Cerebellar cortex (tissue), 1 donor: Measurements from ENCODE around the gene CLIP4.
"Not testable (repeated sequence)": the region's sequence is repeated elsewhere in the genome, so short reads cannot be mapped to it uniquely, and the experiment has no call there.

Source experiments
- DNase-seq: peaks from one replicate; pipeline ENCODE4 v3.0.0-alpha.2; 2015; ENCODE audit warnings: low spot score

Gene CLIP4

GRCh38 chr2:29114946-29115609, at the start of gene CLIP4:
TSS of gene CLIP4 (plus strand) at chr2:29115415. CDS start at chr2:29121389, 5,974 bp downstream.
- peak; percentile 46 for DNase-seq

GRCh38 chr2:29066271-29066860, 48.8 kb upstream of the CLIP4 start:
- no peak for DNase-seq

GRCh38 chr2:29066997-29067605, 48.1 kb upstream of the CLIP4 start:
- no peak for DNase-seq

GRCh38 chr2:29068513-29068912, 46.7 kb upstream of the CLIP4 start:
- DNase-seq, result no peak

GRCh38 chr2:29070526-29070925, 44.7 kb upstream of the CLIP4 start:
- no peak for DNase-seq

GRCh38 chr2:29071032-29071975, 43.9 kb upstream of the CLIP4 start:
- DNase-seq, result no peak

GRCh38 chr2:29072251-29072650, 43.0 kb upstream of the CLIP4 start:
- no peak for DNase-seq

GRCh38 chr2:29072971-29073725, 42.1 kb upstream of the CLIP4 start:
- DNase-seq, result no peak

- no peak for DNase-seq
Observed at GRCh38 chr2:29073933-29074332, 41.3 kb upstream of the CLIP4 start.

GRCh38 chr2:29074411-29074810, 40.8 kb upstream of the CLIP4 start, which contains the start of gene PCARE:
TSS of gene PCARE (minus strand) at chr2:29074523. CDS start at chr2:29074261, 262 bp downstream.
- DNase-seq, result no peak

GRCh38 chr2:29075894-29076705, 39.1 kb upstream of the CLIP4 start:
- peak; percentile 22 for DNase-seq

- no peak for DNase-seq
Observed at GRCh38 chr2:29079887-29080286, 35.3 kb upstream of the CLIP4 start.

- DNase-seq, result no peak
Observed at GRCh38 chr2:29080886-29081743, 34.1 kb upstream of the CLIP4 start.

GRCh38 chr2:29082804-29083495, 32.3 kb upstream of the CLIP4 start:
- no peak for DNase-seq

- DNase-seq, result no peak
Observed at GRCh38 chr2:29084554-29084953, 30.7 kb upstream of the CLIP4 start.

GRCh38 chr2:29090311-29090710, 24.9 kb upstream of the CLIP4 start:
- DNase-seq, result not testable (repeated sequence)

GRCh38 chr2:29096969-29097368, 18.2 kb upstream of the CLIP4 start:
- DNase-seq, result no peak

- DNase-seq, result no peak
Observed at GRCh38 chr2:29097569-29097968, 17.6 kb upstream of the CLIP4 start.

- no peak for DNase-seq
Observed at GRCh38 chr2:29100564-29100963, 14.7 kb upstream of the CLIP4 start.
